Measurements from ENCODE around the gene GTF3A.
"Not testable (repeated sequence)": the region's sequence is repeated elsewhere in the genome, so short reads cannot be mapped to it uniquely, and the experiment has no call there.

Gene GTF3A

GRCh38 chr13:27424246-27425157 is at the start of gene GTF3A:
TSS of gene GTF3A (plus strand) at chr13:27424619.
- DNase-seq, result peak; percentile 35

- DNase-seq, result peak; percentile 71
These were observed 49.8 kb upstream of the GTF3A start for GRCh38 chr13:27374650-27375049.

- DNase-seq, result peak; percentile 15
These were observed 48.6 kb upstream of the GTF3A start for GRCh38 chr13:27375686-27376326.

DNA sequence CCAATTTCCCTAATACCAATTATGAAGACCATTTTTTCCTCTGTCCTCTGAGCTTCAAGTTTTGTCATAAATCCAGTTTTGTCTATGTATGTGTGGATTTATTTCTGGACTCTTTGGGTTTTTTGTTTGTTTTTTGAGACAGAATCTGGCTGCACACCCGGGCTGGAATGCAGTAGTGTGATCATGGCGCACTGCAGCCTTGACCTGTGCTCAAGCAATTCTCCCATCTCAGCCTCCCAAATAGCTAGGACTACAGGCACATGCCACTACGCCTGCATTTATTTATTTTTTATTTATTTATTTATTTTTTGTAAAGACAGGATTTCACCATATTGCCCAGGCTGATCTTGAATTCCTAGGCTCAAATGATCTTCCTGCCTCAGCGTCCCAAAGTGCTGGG is 45.3 kb upstream of the GTF3A start:
- DNase-seq, result no peak

DNA sequence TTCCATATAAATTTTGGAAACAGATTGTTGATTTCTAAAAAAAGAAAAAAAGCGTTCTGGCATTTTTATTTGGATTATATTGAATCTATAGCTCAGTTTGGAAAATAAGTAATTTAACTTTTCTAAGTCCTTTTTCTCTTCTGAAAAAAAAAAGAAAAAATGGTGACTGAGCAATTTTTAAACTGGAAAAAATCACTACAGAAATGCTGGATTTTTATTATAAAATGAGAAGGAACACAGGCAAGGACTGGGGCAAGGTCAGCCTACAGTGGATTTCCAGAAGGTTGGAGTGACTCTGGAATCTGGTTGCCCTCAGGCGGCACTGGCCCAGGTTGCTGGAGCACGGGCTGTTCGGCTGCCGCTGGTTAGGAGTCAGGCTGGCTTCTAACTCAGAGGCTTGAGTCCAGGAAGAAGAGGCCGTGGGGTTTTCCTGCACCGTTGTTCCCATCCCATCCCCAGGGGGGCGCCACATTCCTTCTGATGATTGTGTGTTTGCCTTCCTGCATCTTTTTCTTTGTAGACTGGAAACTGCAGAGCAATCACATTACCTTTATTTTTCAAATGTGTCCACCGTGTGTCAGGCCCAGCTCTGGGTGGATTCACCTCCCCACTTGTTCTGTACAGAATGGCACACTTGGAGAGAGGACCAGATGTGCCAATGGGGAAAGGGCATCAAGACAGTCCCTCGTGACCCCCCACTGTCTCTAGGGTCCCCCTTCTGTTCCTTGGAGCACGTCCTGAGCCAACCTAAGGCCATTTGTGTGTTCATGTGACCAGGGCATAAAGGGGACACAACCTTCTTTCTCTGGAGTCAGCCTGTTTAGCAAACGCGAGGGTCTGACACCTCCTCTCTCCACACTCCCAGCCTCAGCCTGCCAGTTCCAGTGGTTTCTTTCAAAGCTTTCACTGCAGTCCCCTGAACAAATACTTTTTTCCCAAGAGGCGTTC is 44.5 kb upstream of the GTF3A start:
- DNase-seq, result peak; percentile 64

DNA sequence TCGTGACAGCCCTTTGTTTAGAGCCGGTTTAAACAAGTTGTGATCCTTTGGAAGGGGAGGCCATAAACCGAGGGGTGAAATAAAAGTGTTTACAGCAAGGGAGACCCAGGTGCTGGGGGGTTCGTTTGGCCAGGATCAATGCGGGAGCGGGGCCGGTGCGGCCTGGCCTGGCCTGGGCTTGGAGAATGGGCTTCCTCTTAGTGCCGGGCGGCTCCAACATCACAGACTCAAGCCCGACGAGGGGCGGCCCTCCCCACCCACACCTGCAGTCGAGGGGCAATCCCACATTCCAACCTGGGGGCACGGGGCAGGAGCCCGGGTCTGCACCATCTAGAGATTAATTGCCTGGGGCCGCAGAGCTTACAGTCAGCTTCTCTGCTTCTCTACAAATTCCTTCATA is 42.8 kb upstream of the GTF3A start:
- no peak for DNase-seq

GRCh38 chr13:27383104-27383921 is 41.1 kb upstream of the GTF3A start:
- DNase-seq, result no peak

DNA sequence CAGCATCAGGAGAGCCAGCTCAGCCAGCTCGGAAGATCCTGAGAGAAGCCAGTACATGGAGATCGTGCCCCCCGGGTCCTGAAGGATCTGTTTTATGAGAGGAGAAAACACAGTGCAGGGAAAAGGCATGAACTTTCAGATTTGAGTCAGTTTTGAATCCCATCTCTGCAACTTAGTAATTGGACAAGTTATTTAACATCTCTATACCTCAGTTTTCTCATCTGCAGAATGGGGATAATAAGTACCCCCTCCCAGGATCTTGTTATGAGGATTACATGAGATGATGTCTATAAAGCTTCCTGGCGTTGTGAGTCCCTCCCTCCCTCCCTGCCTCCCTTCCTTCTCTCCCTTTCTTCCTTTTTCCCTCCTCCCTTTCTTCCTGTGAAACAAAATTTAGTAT is 40.1 kb upstream of the GTF3A start:
- DNase-seq, result no peak

- no peak for DNase-seq
These were observed 36.2 kb upstream of the GTF3A start for GRCh38 chr13:27388241-27388640.

GRCh38 chr13:27389891-27390290 is 34.5 kb upstream of the GTF3A start:
- no peak for DNase-seq

DNA sequence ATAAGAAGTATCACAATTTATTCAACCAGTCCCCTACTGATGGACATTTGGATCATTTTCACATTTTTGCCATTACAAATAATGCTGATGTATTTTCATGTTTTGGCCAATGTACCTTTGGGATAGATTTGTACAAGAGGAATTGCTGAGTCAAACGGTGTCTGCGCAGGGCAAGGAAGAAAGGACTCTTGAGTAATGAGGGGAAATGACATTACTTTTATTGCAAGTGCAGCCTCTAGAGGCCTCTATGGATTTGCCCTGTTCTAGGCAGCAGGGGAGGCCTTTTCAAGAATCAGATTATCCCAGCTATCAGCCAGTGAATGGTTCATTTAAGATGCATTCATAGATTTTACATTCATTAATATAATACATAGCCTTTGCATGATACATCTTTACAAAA is 32.9 kb upstream of the GTF3A start:
- no peak for DNase-seq

GRCh38 chr13:27393101-27393500 is 31.3 kb upstream of the GTF3A start:
- DNase-seq, result no peak

DNA sequence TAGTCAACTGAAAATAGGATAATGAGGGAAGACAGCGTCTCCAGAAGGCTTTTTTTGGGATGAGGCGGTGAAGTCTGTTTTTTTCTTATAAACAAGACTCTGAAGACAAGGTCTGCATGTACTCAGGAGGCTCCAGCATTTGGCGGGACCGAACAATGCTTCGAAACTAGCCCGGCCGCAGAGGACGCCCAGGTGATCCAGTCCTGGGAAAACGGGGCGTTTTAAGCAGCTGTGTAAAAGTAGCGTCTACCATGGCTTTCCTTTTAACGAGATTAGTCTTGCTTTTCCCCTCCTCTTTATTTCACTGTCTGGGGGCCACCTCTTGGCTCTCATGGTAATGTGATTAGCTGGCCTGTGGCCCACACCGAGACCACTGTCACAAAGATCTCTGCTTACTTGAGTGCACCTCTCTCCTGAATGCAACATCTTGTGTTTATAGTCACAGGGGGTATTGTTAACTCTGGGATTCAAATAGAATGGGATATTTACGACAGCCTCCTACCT is 29.4 kb upstream of the GTF3A start:
- DNase-seq, result no peak

DNA sequence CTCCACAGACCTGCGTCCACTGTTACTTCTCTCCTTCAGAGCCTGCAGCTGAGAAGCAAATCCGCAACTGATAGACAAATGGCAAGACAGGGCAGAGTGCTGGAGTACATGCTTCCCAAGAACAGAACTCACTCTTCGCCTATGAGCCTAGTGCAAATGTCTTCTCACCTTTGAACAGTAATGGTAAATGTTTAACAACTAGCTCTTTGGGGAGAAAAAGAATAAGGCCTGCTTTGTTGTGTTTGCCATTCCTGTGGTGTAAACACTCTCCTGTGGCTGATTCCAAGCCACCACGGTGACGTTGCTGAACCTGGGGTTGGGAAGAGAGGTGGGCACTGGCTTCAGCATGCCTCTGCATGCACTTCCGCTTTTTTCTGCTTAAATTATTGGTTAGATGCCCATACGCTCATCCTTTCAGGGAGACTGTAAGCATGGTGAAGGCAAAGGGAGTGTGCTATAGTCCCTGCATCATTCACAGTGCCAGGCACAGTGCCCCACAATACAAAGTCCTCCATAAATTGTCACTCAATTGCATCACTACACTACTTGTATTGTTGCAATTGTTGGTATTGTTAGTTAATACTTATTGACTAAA is 28.1 kb upstream of the GTF3A start:
- DNase-seq, result no peak

DNA sequence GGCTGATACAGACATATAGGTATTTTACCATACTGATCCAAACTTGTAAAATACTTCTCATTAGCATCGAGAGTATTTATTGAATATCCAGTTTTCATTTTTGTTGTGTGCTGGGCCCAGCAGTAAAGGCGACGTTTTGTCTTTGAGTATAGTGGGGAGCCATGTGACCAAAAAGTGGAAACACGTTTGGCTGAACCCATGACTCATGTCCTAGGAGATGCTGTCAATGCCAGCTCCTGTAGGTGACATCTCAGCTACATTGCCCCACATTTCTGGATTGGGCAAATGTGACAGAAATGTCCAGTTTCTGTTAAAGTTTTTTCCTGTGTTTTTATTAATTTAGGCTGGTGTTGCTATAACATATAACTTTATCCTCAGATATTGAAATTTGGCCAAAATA is 26.1 kb upstream of the GTF3A start:
- DNase-seq, result no peak

GRCh38 chr13:27400405-27400804 is 24.0 kb upstream of the GTF3A start:
- not testable (repeated sequence) for DNase-seq

GRCh38 chr13:27401210-27401609 is 23.2 kb upstream of the GTF3A start:
- no peak for DNase-seq

GRCh38 chr13:27403203-27403678 is 21.2 kb upstream of the GTF3A start:
- DNase-seq, result no peak

GRCh38 chr13:27403727-27404385 is 20.6 kb upstream of the GTF3A start:
- DNase-seq, result no peak

- DNase-seq, result no peak
These were observed 19.7 kb upstream of the GTF3A start for GRCh38 chr13:27404680-27405079.

GRCh38 chr13:27405546-27406134 is 18.8 kb upstream of the GTF3A start:
- no peak for DNase-seq

Measured in NCI-H1694 (cell line).